OCI-LY7 (cell line): ENCODE measurements around the gene ATXN1. TPM values are rescaled to one million over a fixed set of nuclear protein-coding genes. Genes with fewer than 3 reads are reported as not detected.

Source experiments
- BruUV-seq: library from RNA; stranded (reverse); fragments of 400-500 nt; replicated peaks from 2 replicates; lab custom pipeline; 2021; lab: Mats Ljungman, UMichigan
- CTCF ChIA-PET: fragments of 300-600 bp; sonication (Branson Sonifier 250); formaldehyde crosslinking; loops from one replicate; lab custom pipeline; 2022; ENCODE audit warnings: antibody characterized with exemption; ENCODE audit not compliant: unreplicated experiment; lab: Charles Lee
- POLR2A ChIA-PET: fragments of 300-600 bp; sonication (Branson Sonifier 250); formaldehyde crosslinking; loops from one replicate; lab custom pipeline; 2022; ENCODE audit warnings: antibody characterized with exemption; lab: Charles Lee
- DNase-seq: peaks from one replicate; pipeline ENCODE4 v3.0.0-alpha.2; 2015; ENCODE audit warnings: low spot score
- H2AFZ ChIP-seq: fragments of 200-600 bp; sonication (generic), shearing (Covaris generic); 2 replicates; pipeline ENCODE4 v1.6.1; 2014; ENCODE audit warnings: mild to moderate bottlenecking, antibody characterized with exemption, low read length, moderate library complexity
- H3K27ac ChIP-seq: fragments of 200-600 bp; sonication (generic); 2 replicates; pipeline ENCODE4 v1.5.1; 2014; ENCODE audit warnings: mixed run types, low read depth, mild to moderate bottlenecking, moderate library complexity, low read length, inconsistent platforms; ENCODE audit not compliant: poor library complexity, severe bottlenecking
- H3K36me3 ChIP-seq: fragments of 200-600 bp; sonication (generic); 2 replicates; pipeline ENCODE4 v1.6.1; 2014; ENCODE audit warnings: mild to moderate bottlenecking, antibody characterized with exemption, low read length, moderate library complexity, mixed read lengths; ENCODE audit not compliant: insufficient read depth
- H3K4me1 ChIP-seq: fragments of 200-600 bp; sonication (generic); 2 replicates; pipeline ENCODE4 v1.5.1; 2014; ENCODE audit warnings: mild to moderate bottlenecking, low read length; ENCODE audit not compliant: insufficient read depth, poor library complexity, severe bottlenecking
- H3K4me2 ChIP-seq: fragments of 200-600 bp; sonication (generic); 2 replicates; pipeline ENCODE4 v1.6.1; 2014; ENCODE audit warnings: mild to moderate bottlenecking, low read length
- H3K4me3 ChIP-seq: fragments of 200-600 bp; sonication (generic); 2 replicates; pipeline ENCODE4 v1.5.1; 2014; ENCODE audit warnings: mild to moderate bottlenecking, low read depth, low read length; ENCODE audit not compliant: poor library complexity, severe bottlenecking
- H3K79me2 ChIP-seq: fragments of 200-600 bp; sonication (generic); 2 replicates; pipeline ENCODE4 v1.6.1; 2016; ENCODE audit warnings: low read depth, mild to moderate bottlenecking, low read length, moderate library complexity, mixed read lengths; ENCODE audit not compliant: insufficient read depth
- H3K9me2 ChIP-seq: fragments of 200-600 bp; sonication (generic); 2 replicates; pipeline ENCODE4 v1.6.1; 2016; ENCODE audit warnings: mild to moderate bottlenecking, low read length, mixed read lengths; ENCODE audit not compliant: insufficient read depth
- H3K9me3 ChIP-seq: fragments of 200-600 bp; sonication (generic); 2 replicates; pipeline ENCODE4 v1.6.1; 2014; ENCODE audit warnings: mild to moderate bottlenecking, mixed run types, low read length, mixed read lengths
- H4K20me1 ChIP-seq: fragments of 200-600 bp; sonication (generic); 2 replicates; pipeline ENCODE4 v1.6.1; 2014; ENCODE audit warnings: mild to moderate bottlenecking, antibody characterized with exemption, low read length, moderate library complexity, mixed read lengths; ENCODE audit not compliant: insufficient read depth
- EZH2phosphoT487 ChIP-seq: fragments of 200-600 bp; sonication (generic); IDR thresholded peaks from 2 replicates; pipeline ENCODE4 v1.6.1; 2018; ENCODE audit warnings: low read depth, borderline replicate concordance, mild to moderate bottlenecking, mixed run types, antibody characterized with exemption, low read length, moderate library complexity, mixed read lengths
- intact Hi-C: fragments of 100-400 bp; cut with micrococcal nuclease; formaldehyde crosslinking; loops from one replicate; pipeline ENCODE4 v1.10.0; 2022; ENCODE audit not compliant: unreplicated experiment
- total RNA-seq, 2 experiments: library from RNA; depleted of rRNA in 1 of 2; stranded (reverse); fragments of >200 nt in 1 of 2; shearing (Covaris generic) in 1 of 2; gene quantifications; 2 replicates each; pipeline ENCODE4 v1.2.3, GENCODE V29; 2014 to 2022
- TF ChIP-seq, protein P1 (sequence below): fragments of 200-600 bp; sonication (generic); conservative IDR thresholded peaks from 2 replicates; pipeline ENCODE4 v1.5.1; 2014; ENCODE audit warnings: mild to moderate bottlenecking, antibody characterized with exemption, low read length, moderate library complexity, mixed read lengths

Gene ATXN1
- total RNA-seq, 2 experiments from 2014 or later = not detected

DNA sequence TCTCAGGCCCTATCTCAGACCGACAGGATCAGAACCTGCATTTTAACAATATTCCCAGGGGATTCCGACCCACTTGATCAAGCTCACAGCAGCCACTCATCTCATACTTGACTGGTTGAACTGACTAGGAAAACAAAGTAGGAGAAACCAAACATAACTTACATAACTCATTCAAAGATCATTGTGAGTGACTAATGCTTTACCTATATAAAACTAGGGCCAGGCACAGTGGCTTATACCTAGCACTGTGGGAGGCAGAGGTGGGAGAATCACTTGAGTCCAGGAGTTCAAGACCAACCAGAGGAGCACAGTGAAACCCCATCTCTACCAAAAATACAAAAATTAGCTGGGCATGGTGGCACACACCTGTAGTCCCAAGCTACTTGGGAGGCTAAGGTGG lies 251.0 kb downstream of the ATXN1 start:
- BruUV-seq = no TSS peak
- Histone ChIP-seq H3K4me2 (no peak overlapping the region), H3K27ac (no peak overlapping the region), H2AFZ (no peak overlapping the region), H3K4me1 (no peaks in the 10 kb centered on the region), H3K4me3 (no peak overlapping the region), H3K9me2 (no peaks in the 10 kb centered on the region), H4K20me1 (no peaks in the 10 kb centered on the region), H3K9me3 (no peaks in the 10 kb centered on the region), H3K79me2 (no peaks in the 10 kb centered on the region), H3K36me3 (no peaks in the 10 kb centered on the region)
- POLR2A ChIA-PET = interaction anchor here (0.6 to 1.6 kb wide), 2 partner anchors 7 to 1174 kb away, joined by 3 to 5 read pairs; no protein-coding TSS in a partner anchor
- intact Hi-C loops = loop anchor here (2.0 to 10.0 kb wide), 4 partner anchors 103 to 1645 kb away; partner anchors contain the start of genes KDM1B and TPMT
- CTCF ChIA-PET = no interaction called here
- TF ChIP-seq, protein P1, sequence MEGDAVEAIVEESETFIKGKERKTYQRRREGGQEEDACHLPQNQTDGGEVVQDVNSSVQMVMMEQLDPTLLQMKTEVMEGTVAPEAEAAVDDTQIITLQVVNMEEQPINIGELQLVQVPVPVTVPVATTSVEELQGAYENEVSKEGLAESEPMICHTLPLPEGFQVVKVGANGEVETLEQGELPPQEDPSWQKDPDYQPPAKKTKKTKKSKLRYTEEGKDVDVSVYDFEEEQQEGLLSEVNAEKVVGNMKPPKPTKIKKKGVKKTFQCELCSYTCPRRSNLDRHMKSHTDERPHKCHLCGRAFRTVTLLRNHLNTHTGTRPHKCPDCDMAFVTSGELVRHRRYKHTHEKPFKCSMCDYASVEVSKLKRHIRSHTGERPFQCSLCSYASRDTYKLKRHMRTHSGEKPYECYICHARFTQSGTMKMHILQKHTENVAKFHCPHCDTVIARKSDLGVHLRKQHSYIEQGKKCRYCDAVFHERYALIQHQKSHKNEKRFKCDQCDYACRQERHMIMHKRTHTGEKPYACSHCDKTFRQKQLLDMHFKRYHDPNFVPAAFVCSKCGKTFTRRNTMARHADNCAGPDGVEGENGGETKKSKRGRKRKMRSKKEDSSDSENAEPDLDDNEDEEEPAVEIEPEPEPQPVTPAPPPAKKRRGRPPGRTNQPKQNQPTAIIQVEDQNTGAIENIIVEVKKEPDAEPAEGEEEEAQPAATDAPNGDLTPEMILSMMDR = no peak
- TF ChIP-seq EZH2phosphoT487 = no peak
- DNase-seq = no peak

DNA sequence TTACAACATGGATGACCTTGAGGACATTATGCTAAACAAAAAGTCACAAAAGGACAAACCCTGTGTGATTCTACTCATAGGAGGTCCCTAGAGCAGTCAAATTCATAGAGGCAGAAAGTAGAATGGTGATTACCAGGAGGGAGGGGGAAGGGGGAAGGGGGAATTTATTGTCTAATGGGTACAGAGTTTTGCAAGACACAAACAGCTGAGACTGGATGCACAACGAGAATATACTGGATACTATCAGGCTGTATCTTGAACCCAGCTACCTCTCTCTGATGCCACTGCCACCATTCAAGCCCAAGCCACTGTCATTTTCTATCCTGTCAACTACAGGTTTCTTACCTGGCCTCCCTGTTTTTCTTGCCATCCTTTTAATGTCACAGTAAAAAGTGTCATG lies 252.3 kb downstream of the ATXN1 start:
- intact Hi-C loops = no loop called here

More for the DNA sequence above, 252.3 kb downstream of the ATXN1 start:
- TF ChIP-seq, protein P1 = no peak
- TF ChIP-seq EZH2phosphoT487 = no peak
- no peak overlapping the region for H3K4me2 ChIP-seq
- H3K4me1 ChIP-seq = no peaks in the 10 kb centered on the region
- H3K27ac ChIP-seq = no peak overlapping the region
- no peak overlapping the region for H2AFZ ChIP-seq
- DNase-seq = no peak
- no peaks in the 10 kb centered on the region for H3K9me2 ChIP-seq
- no peaks in the 10 kb centered on the region for H4K20me1 ChIP-seq
- BruUV-seq = no TSS peak
- no peaks in the 10 kb centered on the region for H3K9me3 ChIP-seq
- ChIA-PET CTCF (no interaction called here), POLR2A (no interaction called here)
- H3K79me2 ChIP-seq = no peaks in the 10 kb centered on the region
- H3K4me3 ChIP-seq = no peak overlapping the region
- no peaks in the 10 kb centered on the region for H3K36me3 ChIP-seq
